Testis (tissue), 3 donors: ENCODE results near the gene TFF3. TPM values are rescaled to one million over a fixed set of nuclear protein-coding genes. Genes with fewer than 3 reads are reported as not detected.

ENCODE experiments used
- DNase-seq: peaks from one replicate; pipeline ENCODE4 v3.0.0-alpha.2; 2019
- H3K27ac ChIP-seq, 2 donors: fragments of 200-600 bp; sonication (generic); one replicate each; pipeline ENCODE4 v1.5.1; 2019
- H3K27me3 ChIP-seq: fragments of 200-600 bp; sonication (generic); one replicate; pipeline ENCODE4 v1.5.1; 2019
- H3K36me3 ChIP-seq: fragments of 200-600 bp; sonication (generic); one replicate; pipeline ENCODE4 v1.5.1; 2017; ENCODE audit warnings: low read depth; ENCODE audit errors: missing control alignments
- H3K4me1 ChIP-seq: fragments of 200-600 bp; sonication (generic); one replicate; pipeline ENCODE4 v1.5.1; 2019
- H3K4me3 ChIP-seq, 2 donors: fragments of 200-600 bp; sonication (generic); one replicate each; pipeline ENCODE4 v1.5.1; 2017 to 2019
- H3K9me3 ChIP-seq: fragments of 200-600 bp; sonication (generic); one replicate; pipeline ENCODE4 v1.5.1; 2017
- POLR2A ChIP-seq: fragments of 450-650 bp; IDR thresholded peaks from one replicate; pipeline ENCODE4 v1.6.1; 2017; ENCODE audit warnings: antibody characterized with exemption, mild to moderate bottlenecking, moderate library complexity
- whole genome bisulfite sequencing, 2 donors: methylation state at CpG; one replicate each; pipeline ENCODE4 v1.1.5; 2018; 5-methylcytosine and 5-hydroxymethylcytosine counted together
- intact Hi-C: fragments of 100-400 bp; cut with DNase I; formaldehyde crosslinking; loops from one replicate; pipeline ENCODE4 v1.15.1; 2023; ENCODE audit warnings: low total_unique reads
- polyA plus RNA-seq: library from polyadenylated mRNA; stranded (reverse); fragments of 350-450 nt; fragmentation: Illumina TruSeq; extraction: RNeasy Lipid Tissue Mini Kit (QIAGEN cat#74804); gene quantifications from one replicate; pipeline ENCODE4 v1.2.3, GENCODE V29; 2014; ENCODE audit warnings: low read depth, low replicate concordance; ENCODE audit not compliant: insufficient read depth
- total RNA-seq, 2 donors: library from RNA; depleted of rRNA; stranded (reverse); fragments of >200 nt; gene quantifications; one replicate each; pipeline ENCODE4 v1.2.3, GENCODE V29; 2016
- TF ChIP-seq, protein P1 (sequence below), 3 experiments: fragments of 450-650 bp in 2 of 3; fragments of 200-600 bp in 1 of 3; sonication (generic) in 1 of 3; IDR thresholded peaks; one replicate each; pipeline ENCODE4 v1.5.1; 2016 to 2019; ENCODE audit warnings: antibody characterized with exemption in 3 of 3, mild to moderate bottlenecking in 2 of 3, moderate library complexity in 1 of 3

TFF3 gene
- total and polyA plus RNA-seq, 3 donors from 2014 or later = 3.9 to 12.9 (median 11.5) TPM

DNA sequence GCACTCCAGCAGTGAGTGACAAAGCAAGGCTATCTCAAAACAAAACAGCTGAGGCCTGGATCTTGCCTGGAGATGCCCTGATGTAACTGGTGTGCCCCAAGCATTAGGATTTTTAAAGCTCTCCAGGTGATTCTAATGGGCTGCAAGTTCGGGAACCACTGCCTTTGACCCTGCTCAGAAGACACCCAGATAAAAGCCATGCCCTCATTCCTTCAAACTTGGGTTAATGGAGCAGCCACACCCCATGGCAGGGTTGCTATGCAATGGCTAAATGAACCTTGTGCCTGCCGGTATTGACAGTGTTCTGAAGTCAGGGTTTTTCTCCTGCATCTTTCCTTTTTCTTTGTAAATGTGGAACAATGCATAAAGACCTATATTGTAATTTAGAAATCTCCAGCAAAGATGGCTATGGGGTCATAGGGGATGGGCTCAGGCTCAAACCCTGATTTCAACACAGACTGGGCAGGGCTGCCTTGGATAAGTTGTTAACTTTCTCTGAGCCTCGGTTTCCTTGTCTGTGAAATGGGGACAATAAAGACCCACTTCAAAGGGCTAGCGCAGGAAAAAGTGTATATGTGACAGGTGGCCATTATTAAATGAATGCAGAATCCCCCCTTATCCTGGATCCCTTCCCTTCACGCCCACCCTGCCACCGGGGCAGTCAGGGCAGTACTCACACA is 453 bp downstream of the TFF3 start:
- WGBS, 2 donors = 81% methylated on average over 6 of the region's 6 CpGs
- intact Hi-C loops = no loop called here
- no peak overlapping the region for H3K27ac ChIP-seq

DNA sequence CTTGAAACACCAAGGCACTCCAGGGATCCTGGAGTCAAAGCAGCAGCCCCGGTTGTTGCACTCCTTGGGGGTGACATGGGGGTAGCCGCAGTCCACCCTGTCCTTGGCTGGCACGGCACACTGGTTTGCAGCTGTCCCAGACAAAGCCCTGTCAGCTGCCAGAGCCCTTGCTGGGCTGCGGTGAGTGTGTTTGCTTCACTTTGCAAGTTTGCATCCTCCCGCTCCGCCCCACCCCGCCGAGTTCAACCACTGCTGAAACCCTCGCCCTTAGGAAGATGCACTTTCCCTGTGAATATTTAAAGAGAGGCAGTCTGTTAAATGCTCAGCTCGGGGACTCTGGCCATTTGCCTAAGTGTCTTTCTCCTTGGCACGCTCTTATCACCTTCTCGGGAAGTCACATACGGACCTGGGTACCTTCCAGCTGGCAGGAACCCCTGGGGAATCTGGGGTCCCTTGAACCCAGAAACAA is 1.7 kb downstream of the TFF3 start:
- H3K4me3 ChIP-seq = no peak overlapping the region
- no peaks in the 10 kb centered on the region for H3K27me3 ChIP-seq
- H3K4me1 ChIP-seq = peaks cover 33% of the 10 kb centered on the region
- DNase-seq = no peak
- TF ChIP-seq, protein P1, sequence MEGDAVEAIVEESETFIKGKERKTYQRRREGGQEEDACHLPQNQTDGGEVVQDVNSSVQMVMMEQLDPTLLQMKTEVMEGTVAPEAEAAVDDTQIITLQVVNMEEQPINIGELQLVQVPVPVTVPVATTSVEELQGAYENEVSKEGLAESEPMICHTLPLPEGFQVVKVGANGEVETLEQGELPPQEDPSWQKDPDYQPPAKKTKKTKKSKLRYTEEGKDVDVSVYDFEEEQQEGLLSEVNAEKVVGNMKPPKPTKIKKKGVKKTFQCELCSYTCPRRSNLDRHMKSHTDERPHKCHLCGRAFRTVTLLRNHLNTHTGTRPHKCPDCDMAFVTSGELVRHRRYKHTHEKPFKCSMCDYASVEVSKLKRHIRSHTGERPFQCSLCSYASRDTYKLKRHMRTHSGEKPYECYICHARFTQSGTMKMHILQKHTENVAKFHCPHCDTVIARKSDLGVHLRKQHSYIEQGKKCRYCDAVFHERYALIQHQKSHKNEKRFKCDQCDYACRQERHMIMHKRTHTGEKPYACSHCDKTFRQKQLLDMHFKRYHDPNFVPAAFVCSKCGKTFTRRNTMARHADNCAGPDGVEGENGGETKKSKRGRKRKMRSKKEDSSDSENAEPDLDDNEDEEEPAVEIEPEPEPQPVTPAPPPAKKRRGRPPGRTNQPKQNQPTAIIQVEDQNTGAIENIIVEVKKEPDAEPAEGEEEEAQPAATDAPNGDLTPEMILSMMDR (IDR thresholded peaks at IDR 0.05) = no peak
- no peak for TF ChIP-seq POLR2A
- 46 to 63% methylated on average over 13 of the region's 13 CpGs for WGBS, 2 donors
- no peaks in the 10 kb centered on the region for H3K9me3 ChIP-seq
- H3K36me3 ChIP-seq = no peaks in the 10 kb centered on the region
- H3K27ac ChIP-seq = no peak overlapping the region
- intact Hi-C loops = no loop called here

More for the DNA sequence above, 453 bp downstream of the TFF3 start:
- H3K4me3 ChIP-seq = no peak overlapping the region
- no peaks in the 10 kb centered on the region for H3K9me3 ChIP-seq
- no peaks in the 10 kb centered on the region for H3K27me3 ChIP-seq
- H3K36me3 ChIP-seq = no peaks in the 10 kb centered on the region
- TF ChIP-seq, protein P1 (IDR thresholded peaks at IDR 0.05) = no peak
- no peak for TF ChIP-seq POLR2A
- peaks cover 30% of the 10 kb centered on the region for H3K4me1 ChIP-seq
- no peak for DNase-seq

DNA sequence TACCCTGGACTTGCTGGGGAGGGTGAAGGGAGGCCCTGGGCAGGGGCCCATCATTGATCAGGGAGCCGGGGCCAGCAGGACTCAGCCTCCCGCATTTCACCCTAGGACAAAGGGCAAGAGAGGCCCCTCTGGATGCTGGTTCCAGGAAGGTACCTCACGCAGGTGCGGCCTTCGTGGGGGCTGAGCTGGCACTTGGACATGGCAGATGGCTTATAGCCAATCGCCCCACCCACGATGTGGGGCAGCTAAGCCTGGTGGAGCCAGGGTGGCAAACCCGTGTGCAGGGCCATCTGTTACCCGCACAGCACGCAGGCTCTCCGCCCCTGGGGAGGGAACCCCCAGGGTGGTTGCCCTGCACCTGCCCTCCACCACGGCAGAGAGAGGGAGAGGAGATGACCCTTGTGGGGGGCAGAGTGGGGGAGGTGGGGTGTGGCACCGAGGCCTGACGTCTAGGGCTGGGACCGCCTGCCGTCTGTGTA is 2.5 kb downstream of the TFF3 start:
- intact Hi-C loops = no loop called here
- H3K27me3 ChIP-seq = no peaks in the 10 kb centered on the region
- no peak for DNase-seq

DNA sequence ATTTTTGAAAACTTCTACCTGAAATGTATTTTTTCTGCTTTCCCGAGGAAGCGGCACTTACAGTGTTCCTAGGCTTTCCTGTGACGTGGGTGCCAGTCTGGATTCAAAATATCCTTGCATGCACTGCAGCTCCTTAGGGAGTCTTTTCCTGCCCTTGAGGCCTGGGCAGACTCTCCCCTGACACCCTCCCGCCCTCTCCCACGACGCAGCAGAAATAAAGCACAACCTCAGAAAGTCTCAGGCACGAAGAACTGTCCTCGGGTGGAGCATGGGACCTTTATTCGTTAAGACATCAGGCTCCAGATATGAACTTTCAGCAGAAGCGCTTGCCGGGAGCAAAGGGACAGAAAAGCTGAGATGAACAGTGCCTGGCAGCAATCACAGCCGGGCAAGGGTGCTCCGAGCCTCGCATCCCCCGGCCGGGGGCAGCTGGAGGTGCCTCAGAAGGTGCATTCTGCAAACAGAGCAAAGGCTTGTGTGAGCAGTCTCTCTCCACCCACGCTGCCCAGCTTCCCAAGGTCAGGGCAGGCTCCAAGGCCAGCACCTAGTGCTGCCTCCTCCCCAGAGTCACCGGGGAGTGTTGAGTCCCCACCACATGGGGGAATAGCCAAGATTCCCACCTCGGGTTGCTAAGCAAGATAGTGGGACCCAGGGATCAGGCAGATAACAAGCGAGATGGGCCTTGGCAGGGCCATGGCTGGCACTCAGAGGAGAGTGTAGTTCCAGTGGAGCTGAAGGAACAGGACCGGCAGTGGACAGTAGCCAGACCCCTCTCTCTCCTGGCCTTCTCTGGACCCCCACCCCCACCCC is 3.2 kb downstream of the TFF3 start:
- no peaks in the 10 kb centered on the region for H3K36me3 ChIP-seq
- intact Hi-C loops = no loop called here
- WGBS, 2 donors = 53 to 58% methylated on average over 18 to 21 of the region's 21 CpGs
- H3K27me3 ChIP-seq = no peaks in the 10 kb centered on the region
- H3K27ac ChIP-seq = no peak overlapping the region
- TF ChIP-seq, protein P1 (IDR thresholded peaks at IDR 0.05) = no peak
- no peak for TF ChIP-seq POLR2A
- H3K4me1 ChIP-seq = peaks cover 33% of the 10 kb centered on the region
- no peaks in the 10 kb centered on the region for H3K9me3 ChIP-seq
- no peak overlapping the region for H3K4me3 ChIP-seq
- DNase-seq = peak; percentile 36

More for the DNA sequence above, 2.5 kb downstream of the TFF3 start:
- no peak overlapping the region for H3K4me3 ChIP-seq
- no peaks in the 10 kb centered on the region for H3K9me3 ChIP-seq
- no peaks in the 10 kb centered on the region for H3K36me3 ChIP-seq
- no peak for TF ChIP-seq POLR2A
- TF ChIP-seq, protein P1 (IDR thresholded peaks at IDR 0.05) = no peak
- WGBS, 2 donors = 72% methylated on average over 14 to 16 of the region's 16 CpGs
- no peak overlapping the region for H3K27ac ChIP-seq
- H3K4me1 ChIP-seq = peaks cover 33% of the 10 kb centered on the region
